ENCODE results near the gene OGN. TPM values are rescaled to one million over a fixed set of nuclear protein-coding genes. Genes with fewer than 3 reads are reported as not detected.

OGN gene
- total RNA-seq, 1 experiment from 2014 or later = not detected

DNA sequence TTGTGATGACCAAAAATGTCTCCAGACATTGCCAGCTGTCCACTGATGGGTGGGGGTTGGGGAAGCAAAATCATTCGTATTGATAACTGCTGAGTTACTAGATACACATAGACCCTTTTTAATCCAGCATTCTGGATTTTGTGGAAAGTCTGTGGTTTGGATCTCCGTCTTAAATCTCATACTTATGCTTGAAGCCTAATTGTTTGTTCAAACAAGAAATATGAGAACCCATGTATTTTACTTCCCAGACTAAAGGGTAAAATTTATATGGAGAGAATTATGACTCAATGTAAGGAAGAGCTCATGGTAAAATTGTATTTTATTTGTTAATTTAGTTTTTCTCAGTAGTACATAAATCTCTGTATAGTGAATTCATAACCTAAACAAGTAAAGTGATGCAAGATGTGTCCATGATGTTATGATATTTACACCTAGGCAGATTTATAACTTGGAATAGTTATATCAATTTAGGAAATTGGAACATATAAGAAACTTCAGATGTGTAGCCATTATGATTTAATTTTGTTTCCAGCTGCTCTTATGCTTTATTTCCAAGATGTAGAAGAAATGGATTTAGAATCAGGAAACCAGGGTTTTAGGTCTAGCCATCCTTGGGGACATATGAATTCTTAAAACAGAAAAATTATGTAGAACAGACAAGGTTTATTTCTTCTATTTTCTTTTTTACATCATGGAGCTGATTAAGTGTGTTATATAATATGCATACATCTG is 4.5 kb upstream of the OGN start:
- DNase-seq (ENCODE audit: low read depth) = no peak
- in situ Hi-C loops (cut with HindIII; ENCODE audit: low pct_unique_long_range_greater_than_20kb, low sequenced_read_pairs) = no loop called here

DNA sequence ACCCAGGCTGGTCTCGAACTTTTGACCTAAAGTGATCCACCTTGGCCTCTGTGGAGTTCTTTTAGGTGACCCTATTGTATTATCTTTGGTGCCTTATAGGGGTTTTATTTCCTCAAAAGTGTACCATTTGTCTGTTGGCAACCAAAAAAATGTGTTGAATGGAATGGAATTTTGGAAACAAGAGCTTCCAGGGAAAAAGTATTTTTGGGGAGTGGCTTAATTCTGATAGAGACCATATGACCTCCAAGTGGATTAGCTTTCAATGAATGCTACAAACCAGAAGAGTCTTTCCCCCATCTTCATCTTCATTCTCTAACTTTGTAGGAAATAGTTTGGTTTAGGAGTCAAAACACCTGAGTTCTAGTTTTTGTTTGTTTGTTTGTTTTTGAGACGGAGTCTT is 3.4 kb upstream of the OGN start:
- DNase-seq (ENCODE audit: low read depth) = no peak
- in situ Hi-C loops (cut with HindIII; ENCODE audit: low pct_unique_long_range_greater_than_20kb, low sequenced_read_pairs) = no loop called here

DNA sequence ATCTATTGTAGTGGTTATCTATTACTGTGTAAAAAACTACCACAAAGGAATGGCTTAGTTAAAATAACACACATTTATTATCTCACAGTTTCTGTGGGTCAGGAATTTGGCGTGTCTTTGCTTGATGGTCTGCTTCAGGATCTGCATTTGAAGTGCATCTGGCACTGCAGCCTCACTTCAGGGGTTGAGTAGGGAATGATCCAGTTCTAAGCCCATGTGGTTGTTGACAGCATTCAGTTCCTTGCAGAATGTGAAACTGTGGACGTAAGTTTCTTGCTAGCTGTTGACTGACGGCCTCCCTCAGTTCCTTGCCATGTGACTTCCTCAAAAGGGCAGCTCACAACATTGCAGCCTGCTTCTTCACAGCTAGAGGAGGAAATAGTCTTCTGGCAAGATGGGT is 2.1 kb upstream of the OGN start:
- no peak for DNase-seq (ENCODE audit: low read depth)
- in situ Hi-C loops (cut with HindIII; ENCODE audit: low pct_unique_long_range_greater_than_20kb, low sequenced_read_pairs) = no loop called here

GRCh38 chr9:92405818-92406217 is 1.4 kb upstream of the OGN start:
- in situ Hi-C loops (cut with HindIII; ENCODE audit: low pct_unique_long_range_greater_than_20kb, low sequenced_read_pairs) = no loop called here
- no peak for DNase-seq (ENCODE audit: low read depth)

- in situ Hi-C loops (cut with HindIII; ENCODE audit: low pct_unique_long_range_greater_than_20kb, low sequenced_read_pairs) = no loop called here
- DNase-seq (ENCODE audit: low read depth) = no peak
Measured at GRCh38 chr9:92402826-92403745, 1.3 kb downstream of the OGN start.

GRCh38 chr9:92402360-92402759 is 2.0 kb downstream of the OGN start:
- in situ Hi-C loops (cut with HindIII; ENCODE audit: low pct_unique_long_range_greater_than_20kb, low sequenced_read_pairs) = no loop called here
- no peak for DNase-seq (ENCODE audit: low read depth)

DNA sequence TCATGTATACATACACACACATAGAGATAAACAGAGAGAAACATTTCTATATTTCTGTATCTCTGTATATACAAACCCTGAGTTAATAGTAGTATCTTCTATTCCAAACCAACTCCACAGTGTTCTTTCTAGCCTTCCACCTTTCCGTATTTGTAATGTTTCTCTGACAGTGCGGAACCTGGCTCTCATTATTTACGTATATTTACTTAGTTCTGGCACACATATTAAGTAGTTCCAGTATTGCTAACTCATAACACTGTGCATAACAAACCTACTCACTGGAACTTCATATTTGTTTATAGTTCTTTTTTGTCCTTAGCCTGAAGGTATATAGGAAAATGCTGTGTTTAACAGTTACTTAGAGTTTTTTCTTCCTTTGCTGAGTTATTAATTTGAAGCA is 6.5 kb downstream of the OGN start:
- no peak for DNase-seq (ENCODE audit: low read depth)
- in situ Hi-C loops (cut with HindIII; ENCODE audit: low pct_unique_long_range_greater_than_20kb, low sequenced_read_pairs) = no loop called here

DNA sequence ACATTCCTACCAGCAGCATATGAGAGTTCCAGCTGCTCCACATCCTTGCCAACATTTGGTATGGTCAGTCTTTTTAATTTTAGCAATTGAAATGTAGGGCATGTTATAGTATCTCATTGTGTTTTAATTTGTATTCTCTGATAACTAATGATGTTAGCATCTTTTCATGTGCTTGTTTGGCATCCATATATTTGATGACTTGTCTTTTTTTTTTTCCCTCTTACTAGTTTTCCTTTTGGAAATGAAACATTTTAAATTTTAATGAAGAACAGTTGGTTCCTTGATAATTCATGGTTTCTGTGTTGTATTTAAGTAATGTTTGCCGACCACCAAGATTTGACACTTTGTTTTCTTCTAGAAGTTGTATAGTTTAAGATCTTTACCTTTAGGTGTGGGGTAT is 8.8 kb downstream of the OGN start:
- DNase-seq (ENCODE audit: low read depth) = no peak
- in situ Hi-C loops (cut with HindIII; ENCODE audit: low pct_unique_long_range_greater_than_20kb, low sequenced_read_pairs) = no loop called here

GRCh38 chr9:92393686-92394085 is 10.7 kb downstream of the OGN start:
- no peak for DNase-seq (ENCODE audit: low read depth)
- in situ Hi-C loops (cut with HindIII; ENCODE audit: low pct_unique_long_range_greater_than_20kb, low sequenced_read_pairs) = no loop called here

DNA sequence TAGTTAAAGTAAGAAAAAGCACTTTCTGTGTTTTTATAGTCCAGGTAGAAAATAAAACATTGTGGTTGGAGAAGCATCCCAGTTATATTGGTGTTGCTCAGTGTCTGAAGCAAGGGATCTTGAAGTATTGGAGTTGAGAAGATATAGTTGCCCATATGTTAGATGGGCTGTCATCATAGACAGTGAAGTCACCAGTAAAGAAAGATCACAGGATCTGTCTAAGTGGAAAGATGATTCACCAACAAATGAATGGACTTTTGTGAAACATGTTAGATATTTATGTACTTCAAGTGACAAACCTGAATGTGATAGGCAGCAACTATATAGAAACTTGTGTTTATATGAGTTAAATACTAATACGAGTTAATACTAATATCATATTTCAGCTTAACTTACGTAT is 11.7 kb downstream of the OGN start:
- in situ Hi-C loops (cut with HindIII; ENCODE audit: low pct_unique_long_range_greater_than_20kb, low sequenced_read_pairs) = no loop called here
- DNase-seq (ENCODE audit: low read depth) = no peak

DNA sequence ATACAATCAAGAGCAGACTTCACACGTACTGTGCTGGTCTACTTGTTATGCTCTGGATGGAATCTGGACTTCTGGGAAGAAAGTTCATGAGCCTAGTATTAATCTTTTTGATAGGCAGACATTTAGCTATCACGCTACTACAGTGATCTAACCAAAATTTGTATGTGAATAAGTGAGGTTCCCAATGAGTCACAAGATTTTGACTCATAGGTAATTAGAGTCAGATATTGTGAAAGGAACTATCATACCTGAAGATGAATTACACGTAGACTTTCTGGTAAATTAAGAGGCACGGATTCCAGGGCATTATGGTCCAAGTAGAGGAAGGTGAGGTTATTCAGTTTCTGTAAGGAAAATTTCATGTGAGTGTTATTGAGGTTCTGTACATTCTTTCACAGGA is 18.4 kb downstream of the OGN start:
- in situ Hi-C loops (cut with HindIII; ENCODE audit: low pct_unique_long_range_greater_than_20kb, low sequenced_read_pairs) = no loop called here
- DNase-seq (ENCODE audit: low read depth) = no peak

- DNase-seq (ENCODE audit: low read depth) = no peak
Measured at GRCh38 chr9:92385477-92385876, 18.9 kb downstream of the OGN start.

GRCh38 chr9:92385001-92385400 is 19.4 kb downstream of the OGN start:
- in situ Hi-C loops (cut with HindIII; ENCODE audit: low pct_unique_long_range_greater_than_20kb, low sequenced_read_pairs) = no loop called here
- DNase-seq (ENCODE audit: low read depth) = no peak

More at GRCh38 chr9:92385477-92385876, 18.9 kb downstream of the OGN start:
- in situ Hi-C loops (cut with HindIII; ENCODE audit: low pct_unique_long_range_greater_than_20kb, low sequenced_read_pairs) = no loop called here

DNA sequence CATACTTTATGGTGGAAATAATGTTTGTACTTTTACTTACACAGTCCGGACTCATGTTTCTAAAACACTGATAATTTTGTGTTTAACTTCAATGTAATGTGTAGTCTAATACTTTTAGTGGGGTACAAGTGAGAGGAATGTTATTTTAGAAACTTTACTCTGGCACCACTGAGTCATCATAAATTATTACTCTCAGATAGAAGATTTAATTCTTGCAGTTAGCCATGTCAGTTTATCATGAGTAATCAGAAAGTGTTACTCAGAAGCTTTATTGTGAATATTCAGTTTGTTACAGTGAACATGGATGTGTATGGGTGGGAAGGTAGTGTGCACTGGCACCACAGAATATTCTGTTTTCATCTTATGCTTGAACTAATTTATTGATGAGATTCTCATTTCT is 20.0 kb downstream of the OGN start:
- no peak for DNase-seq (ENCODE audit: low read depth)
- in situ Hi-C loops (cut with HindIII; ENCODE audit: low pct_unique_long_range_greater_than_20kb, low sequenced_read_pairs) = no loop called here

DNA sequence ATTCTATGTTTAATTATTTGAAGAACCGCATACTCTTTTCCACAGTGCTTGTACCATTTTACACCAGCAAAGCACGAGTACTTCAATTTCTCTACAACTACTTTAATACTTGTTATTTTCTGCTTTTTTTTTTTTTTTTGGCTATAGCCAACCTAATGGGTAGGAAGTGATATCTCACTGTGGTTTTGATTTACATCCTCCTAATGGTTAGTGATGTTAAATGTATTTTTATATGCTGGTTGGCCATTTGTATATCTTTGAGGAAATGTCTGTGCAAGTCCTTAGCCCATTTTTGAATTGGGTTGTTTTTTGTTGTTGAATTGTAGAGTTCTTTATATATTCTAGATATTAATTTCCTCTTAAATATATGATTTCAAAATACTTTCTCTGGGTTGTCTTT is 22.6 kb downstream of the OGN start:
- in situ Hi-C loops (cut with HindIII; ENCODE audit: low pct_unique_long_range_greater_than_20kb, low sequenced_read_pairs) = no loop called here
- DNase-seq (ENCODE audit: low read depth) = no peak

GRCh38 chr9:92380603-92381002 is 23.8 kb downstream of the OGN start:
- DNase-seq (ENCODE audit: low read depth) = no peak
- in situ Hi-C loops (cut with HindIII; ENCODE audit: low pct_unique_long_range_greater_than_20kb, low sequenced_read_pairs) = no loop called here

DNA sequence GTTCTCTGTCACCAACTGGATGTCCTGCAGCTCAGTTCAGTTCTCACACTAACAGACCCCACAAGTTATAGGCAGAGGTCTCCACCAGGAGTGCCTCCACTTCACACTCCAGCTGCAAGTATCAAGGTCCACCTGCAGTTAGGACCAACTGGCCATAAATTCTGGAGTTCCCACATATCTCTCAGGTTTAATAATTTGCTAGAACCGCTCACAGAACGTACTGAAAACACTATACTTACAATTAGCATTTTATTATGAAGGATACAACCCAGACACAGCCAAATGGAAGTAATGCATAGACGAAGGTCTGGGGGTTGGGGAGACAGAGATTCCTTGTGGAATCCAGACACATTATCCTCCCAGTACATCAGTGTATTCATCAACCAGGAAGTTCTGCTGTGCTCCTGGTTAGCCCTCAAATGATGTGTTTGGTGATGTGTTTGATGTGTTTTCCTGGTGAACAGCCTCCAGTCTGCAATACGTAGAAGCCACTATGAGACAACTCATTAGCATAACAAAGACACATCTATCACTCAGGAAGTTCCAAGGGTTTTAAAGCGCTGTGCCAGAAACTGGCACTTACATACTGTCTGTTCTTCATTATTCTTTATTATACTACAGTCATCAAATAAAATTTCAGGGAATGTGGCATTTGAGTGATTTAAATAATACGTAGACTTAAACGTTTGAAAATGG is 25.4 kb downstream of the OGN start:
- in situ Hi-C loops (cut with HindIII; ENCODE audit: low pct_unique_long_range_greater_than_20kb, low sequenced_read_pairs) = no loop called here

GRCh38 chr9:92377876-92378275 is 26.5 kb downstream of the OGN start:
- in situ Hi-C loops (cut with HindIII; ENCODE audit: low pct_unique_long_range_greater_than_20kb, low sequenced_read_pairs) = no loop called here
- no peak for DNase-seq (ENCODE audit: low read depth)

More for the DNA sequence above, 25.4 kb downstream of the OGN start:
- DNase-seq (ENCODE audit: low read depth) = no peak

DNA sequence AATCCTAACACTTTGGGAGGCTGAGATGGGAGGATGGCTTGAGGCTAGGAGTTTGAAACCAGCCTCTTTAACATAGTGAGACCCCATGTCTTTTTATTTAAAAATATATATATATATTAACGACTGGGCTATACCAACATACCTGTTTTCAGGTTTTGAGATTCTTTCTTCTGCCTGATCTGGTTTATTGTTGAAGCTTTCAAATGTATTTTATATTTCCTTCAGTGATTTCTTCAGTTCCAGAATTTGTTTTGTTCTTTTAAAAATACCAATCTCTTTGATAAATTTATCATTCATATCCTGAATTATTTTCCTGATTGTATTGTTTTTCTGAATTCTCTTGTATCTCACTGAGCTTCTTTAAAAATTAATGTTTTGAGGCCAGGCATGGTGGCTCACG is 31.2 kb downstream of the OGN start:
- no peak for DNase-seq (ENCODE audit: low read depth)
- in situ Hi-C loops (cut with HindIII; ENCODE audit: low pct_unique_long_range_greater_than_20kb, low sequenced_read_pairs) = no loop called here

Data from Caki2 (cell line).